Occipital lobe (tissue), 2 donors: ENCODE results near the gene TMSB4X. TPM values are rescaled to one million over a fixed set of nuclear protein-coding genes. Genes with fewer than 3 reads are reported as not detected.
"Not testable (repeated sequence)": the region's sequence is repeated elsewhere in the genome, so short reads cannot be mapped to it uniquely, and the experiment has no call there.

Experiments used
- DNase-seq: peaks from one replicate; lab custom pipeline; 2025; lab: John Stamatoyannopoulos, UW
- total RNA-seq: library from RNA; depleted of rRNA; stranded (reverse); fragments of >200 nt; gene quantifications from one replicate; pipeline ENCODE4 v1.2.3, GENCODE V29; 2014

The TMSB4X gene
- total RNA-seq: 4,817 TPM

DNA sequence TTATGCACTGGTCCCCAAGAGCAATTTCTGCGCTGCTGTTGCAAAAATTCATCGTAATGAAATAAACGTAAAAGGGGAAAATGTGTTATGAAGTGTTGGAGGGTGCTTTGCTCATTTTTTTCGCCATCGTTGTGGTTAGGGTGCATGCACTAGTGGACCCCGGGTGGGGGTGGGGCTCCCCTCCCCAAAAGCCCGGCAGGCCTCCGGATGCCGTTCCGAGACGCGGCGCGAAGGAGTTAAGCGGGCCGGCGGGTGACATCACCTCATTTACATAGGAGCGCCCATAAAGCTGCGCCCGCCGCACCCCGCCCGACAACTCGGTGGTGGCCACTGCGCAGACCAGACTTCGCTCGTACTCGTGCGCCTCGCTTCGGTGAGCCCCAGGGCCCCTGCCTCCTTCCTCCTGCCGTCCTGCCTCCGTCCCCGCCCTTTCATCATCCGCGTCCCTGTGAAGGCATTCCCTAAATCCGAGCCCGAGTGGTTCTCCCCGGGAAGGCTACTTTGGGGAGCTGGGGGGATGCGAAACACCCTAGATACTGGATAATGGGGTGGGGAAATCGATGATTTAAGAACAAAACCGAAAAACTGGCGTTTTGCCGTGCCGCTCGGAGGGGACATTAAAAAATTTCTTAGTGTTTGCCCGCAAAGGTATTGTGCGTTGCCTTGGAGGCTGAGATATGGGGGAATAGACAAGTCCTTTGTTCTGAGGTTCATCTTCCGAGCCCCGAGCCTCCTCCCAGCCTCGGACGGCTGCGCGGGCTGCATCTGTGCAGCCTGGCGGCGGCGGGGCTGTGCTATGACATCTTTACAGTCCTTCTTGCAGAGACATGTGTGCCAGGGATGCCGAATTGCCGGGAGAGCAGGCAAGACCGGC lies at the start of gene TMSB4X:
TSS of gene TMSB4X (plus strand) at position 315 of the 874 bp plus-strand sequence.
- DNase-seq: peak; percentile 68

DNA sequence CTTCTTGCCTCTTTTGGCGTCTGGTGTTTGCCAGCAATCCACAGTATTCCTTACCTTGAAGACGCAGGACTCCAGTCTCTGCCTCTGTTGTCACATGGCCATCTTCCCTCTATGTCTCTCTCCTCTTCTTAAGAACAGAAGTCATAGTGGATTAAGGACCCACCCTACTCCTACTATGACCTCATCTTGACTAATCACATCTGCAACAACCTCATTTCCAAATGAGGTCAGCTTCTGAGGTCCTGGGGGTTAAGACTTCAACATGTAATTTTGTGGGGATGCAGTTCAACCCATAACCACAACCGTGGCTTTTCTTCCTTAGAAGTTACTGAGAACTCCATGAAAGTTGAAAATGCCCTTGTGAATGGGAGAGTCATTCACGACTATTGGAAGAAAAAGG lies 45.2 kb upstream of the TMSB4X start:
- no peak for DNase-seq

DNA sequence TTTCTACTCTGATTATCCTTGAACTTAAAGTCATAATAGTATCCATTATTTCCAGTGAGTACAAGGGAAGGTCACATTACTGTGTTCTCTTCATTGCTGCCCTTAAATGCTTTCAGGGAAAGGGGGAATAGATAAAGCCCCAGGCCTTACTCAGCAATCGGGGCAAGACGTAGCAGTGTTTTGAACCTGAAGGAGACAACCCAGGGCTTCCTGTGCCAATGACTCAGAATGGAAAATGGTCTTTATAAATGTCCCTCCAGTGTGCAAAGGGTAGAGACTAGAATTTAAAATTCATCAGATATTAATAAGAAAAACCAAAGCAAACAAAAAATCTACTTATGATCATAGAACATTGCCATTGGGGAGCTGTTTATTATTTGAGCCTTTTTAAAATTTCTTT lies 44.8 kb upstream of the TMSB4X start:
- DNase-seq: no peak

DNA sequence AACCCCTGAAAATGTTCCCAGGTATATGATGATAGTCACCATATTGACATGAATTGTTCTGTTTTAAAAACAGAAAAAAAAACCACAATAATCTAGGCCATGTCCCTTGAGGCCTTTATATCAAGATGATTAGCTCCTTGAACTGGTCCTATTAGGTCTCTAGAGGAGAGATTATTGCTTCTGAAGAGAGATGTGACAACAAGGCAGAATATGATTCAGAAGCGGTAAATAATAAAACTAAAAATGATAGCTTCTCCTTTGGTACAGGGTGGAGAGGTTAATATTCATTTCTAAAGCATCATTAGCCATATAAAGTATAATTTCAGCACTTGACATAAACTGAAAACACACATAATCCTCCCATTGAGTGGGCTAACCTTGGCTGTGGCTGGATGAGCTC lies 42.7 kb upstream of the TMSB4X start:
- no peak for DNase-seq

DNA sequence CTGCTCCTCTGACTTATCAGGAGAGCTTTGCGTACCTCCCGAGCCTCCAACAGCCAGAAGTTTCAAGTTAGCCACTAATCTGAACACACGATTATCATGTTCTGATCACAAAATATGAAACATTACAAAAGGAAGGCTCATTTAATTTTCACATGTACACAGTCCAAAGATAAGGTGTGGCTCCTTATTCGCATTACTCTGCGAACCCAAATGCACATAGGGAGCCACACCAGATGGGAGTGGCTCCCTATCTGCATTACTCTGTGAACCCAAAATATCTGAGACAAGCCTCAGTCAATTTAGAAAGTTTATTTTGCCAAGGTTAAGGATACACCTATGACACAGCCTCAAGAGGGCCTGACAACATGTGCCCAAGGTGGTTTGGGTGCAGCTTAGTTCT lies 40.1 kb upstream of the TMSB4X start:
- no peak for DNase-seq

DNA sequence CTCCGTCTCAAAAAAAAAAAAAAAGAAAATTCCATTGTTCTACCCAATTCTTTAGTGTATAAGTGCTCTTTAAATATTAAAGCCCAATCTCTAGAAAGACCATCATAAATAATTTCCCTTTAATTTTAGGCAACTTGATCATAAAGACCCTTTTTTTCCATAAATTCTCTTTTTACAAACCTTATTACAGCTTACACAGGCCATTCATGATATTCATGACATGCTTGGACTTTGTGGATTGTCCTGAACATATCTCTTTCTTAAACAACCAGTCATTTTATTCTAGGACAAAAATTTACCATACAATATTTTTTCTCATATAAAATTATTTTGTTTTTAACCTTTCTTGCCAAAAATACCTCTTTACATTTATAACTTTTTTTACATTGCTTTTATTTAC lies 38.0 kb upstream of the TMSB4X start:
- DNase-seq: no peak

DNA sequence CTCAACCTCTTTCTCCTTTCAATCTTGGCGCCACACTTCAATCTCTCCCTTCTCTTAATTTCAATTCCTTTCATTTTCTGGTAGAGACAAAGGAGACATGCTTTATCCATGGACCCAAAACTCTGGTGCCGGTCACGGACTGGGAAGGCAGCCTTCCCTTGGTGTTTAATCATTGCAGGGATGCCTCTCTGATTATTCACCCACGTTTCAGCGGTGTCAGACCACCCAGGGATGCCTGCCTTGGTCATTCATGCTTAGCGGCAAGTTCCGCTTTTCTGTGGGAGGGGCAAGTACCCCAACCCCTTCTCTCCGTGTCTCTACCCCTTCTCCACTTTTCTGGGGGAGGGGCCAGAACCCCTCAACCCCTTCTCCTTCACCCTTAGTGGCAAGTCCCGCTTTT lies 34.4 kb upstream of the TMSB4X start:
- DNase-seq: not testable (repeated sequence)

DNA sequence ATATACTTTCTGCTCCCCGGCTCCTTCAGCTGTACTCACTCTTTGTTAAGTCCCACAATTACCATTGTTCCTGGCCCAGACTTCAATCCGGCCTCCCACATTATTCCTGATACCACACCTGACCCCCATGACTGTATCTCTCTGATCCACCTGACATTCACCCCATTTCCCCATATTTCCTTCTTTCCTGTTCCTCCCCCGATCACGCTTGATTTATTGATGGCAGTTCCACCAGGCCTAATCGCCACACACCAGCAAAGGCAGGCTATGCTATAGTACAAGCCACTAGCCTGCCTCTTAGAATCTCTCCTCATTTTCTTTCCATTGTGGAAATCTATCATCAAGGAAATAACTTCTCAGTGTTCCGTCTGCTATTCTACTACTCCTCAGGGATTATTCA lies 31.3 kb upstream of the TMSB4X start:
- not testable (repeated sequence) for DNase-seq

DNA sequence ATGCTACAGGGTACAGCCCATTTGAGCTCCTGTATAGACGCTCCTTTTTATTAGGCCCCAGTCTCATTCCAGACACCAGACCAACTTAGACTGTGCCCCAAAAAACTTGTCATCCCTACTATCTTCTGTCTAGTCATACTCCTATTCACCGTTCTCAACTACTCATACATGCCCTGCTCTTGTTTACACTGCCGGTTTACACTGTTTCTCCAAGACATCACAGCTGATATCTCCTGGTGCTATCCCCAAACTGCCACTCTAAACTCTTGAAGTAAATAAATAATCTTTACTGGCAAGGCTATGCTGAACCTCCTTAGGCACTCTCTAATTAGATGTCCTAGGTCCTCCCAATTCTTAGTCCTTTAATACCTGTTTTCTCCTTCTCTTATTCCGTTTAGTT lies 30.5 kb upstream of the TMSB4X start:
- not testable (repeated sequence) for DNase-seq

DNA sequence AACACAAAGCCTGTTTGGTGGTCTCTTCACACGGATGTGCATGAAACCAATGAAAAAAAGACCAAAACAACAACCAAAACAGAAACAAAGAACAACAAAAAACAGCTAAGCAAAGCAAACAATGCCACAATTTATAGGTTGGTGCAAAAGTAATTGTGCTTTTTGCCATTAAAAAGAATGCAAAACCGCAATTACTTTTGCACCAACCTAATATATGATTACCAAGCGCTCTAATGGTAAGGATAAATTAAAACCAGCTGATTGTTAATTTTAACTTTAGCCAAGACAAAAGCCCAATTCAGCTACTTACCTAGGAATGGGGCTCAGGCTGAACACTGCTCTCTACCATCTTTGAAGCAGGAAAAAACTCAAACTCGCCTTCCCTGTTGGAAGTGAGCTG lies 29.4 kb upstream of the TMSB4X start:
- no peak for DNase-seq

DNA sequence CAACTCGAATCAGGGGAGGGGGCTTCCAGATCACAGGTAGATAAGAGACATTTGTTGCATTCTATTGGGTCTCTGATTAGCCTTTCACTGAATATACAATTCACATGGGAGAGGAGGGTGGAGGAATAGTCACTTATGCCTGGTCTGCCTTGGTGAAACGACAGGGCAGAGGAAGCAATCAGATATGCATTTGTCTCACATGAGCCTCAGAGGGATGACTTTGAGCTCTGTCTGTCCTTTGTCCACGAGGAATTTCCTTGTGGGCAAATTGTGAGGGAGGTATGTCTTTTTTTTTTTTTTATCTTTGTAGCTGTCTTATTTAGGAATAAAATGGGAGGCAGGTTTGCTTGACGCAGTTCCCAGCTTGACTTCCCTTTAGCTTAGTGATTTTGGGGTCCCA lies 28.5 kb upstream of the TMSB4X start:
- DNase-seq: no peak

DNA sequence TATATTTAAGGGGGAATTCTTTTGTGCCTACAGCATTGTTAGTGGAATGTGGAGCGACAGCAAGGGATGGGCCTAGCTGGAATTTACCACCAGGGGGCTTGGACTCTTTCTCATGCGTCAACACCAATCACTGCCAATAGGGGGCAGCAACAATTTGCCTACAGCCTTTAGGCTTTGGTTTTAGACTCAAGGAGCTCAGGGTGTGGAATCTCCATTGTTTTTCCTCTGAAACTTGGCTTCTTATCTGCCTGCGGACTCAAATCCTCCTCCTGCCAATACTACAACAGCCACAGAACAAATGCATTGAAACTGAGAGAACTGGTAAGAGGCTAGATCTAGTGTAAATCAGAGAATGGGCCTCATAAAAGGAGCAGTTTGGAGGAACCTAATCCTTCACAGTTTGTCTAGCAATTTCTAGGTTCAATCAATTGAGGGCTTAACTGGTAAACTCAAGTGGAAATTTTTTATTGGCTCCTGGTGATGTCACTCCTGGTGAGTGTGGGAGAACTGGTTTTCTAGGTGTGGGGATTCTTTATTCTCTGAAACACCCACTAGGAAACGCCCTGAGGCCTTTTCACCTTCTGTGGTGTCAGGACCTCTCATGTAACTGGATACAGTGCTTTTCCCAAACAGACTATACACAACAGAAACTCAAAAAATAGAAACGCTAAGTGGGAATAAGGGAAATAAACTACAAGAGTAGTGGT lies 27.9 kb upstream of the TMSB4X start:
- DNase-seq: no peak

DNA sequence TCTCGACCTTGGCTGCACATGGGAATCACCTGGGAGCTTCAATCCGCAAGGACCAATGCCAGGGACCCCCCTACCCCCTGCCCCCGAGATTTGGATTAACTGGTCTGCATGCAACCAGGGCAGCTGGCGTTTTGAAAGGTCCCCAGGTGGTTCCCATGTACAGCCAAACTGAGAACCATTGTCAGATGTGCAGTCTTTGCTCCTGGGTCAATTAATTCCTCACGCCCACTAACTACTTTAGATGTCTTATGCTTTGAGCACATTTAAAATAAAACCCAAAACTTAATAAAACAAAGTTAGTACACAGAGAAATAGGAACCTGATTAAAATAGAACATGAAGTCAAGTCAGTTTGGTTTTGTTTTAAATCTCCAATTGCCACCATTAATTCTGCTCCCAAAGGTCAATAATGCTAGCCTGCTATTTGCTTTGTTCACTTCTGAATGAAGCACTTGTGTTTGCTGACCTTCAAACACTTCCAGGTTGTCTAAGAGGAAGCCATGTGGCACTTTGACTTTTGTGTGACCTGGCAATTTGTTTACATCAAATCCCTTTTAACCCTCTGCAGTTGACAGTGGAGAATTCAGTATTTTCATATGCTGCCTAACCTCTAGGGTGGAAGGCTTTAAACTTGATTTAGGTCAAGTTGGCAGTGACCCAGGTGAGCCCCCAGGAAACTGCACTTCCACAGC lies 27.2 kb upstream of the TMSB4X start:
- DNase-seq: no peak

DNA sequence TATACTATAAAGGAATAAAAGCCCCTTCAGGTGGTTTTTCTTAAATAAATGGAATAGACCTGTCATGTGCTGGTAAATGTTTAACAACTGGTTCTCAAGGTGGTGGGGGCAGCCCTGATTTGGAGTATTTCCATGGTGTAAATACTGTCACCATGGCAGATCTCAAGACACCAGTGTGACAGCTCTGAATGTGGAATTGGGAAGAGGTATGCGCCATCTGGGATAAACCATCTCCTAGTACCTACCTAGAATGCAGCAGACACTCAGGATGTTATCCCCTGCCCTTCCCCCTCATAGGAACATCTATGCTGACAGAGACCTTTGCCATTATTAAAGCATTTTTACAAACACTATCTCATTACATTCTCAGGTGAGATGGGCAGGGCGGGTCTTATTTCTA lies 26.4 kb upstream of the TMSB4X start:
- no peak for DNase-seq

DNA sequence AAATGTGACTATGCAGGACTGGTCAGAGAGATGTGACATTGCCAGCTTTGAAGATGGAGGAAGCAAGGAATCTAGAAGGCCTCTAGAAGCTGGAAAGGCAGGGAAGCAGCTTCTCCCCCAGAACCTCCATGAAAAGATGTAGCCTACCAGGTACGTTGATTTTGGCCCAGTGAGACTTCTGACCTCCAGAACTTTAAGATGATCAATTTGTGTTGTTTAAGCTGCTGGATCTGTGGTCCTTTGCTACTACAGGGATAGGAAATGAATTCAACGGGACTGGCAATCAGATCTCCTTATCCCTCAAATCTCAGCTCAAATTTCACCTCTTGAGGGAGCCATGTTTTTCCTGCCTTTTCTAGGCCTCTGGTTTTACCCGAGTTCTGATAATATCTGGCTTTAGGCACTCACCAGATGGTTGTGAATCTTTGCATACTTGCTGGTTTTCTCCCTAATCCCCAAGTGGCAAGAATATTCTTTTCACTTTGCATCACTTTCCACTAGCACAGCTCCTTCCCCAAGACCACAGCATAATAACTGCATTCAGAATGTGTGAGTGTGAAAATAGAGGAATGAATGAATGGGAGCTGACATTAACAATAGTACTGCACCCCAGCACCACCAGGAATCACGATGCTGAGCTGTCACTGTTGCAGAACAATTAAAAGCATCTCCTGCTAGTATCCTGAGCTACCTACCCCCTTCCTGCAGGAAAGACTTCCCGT lies 25.5 kb upstream of the TMSB4X start:
- DNase-seq: no peak

DNA sequence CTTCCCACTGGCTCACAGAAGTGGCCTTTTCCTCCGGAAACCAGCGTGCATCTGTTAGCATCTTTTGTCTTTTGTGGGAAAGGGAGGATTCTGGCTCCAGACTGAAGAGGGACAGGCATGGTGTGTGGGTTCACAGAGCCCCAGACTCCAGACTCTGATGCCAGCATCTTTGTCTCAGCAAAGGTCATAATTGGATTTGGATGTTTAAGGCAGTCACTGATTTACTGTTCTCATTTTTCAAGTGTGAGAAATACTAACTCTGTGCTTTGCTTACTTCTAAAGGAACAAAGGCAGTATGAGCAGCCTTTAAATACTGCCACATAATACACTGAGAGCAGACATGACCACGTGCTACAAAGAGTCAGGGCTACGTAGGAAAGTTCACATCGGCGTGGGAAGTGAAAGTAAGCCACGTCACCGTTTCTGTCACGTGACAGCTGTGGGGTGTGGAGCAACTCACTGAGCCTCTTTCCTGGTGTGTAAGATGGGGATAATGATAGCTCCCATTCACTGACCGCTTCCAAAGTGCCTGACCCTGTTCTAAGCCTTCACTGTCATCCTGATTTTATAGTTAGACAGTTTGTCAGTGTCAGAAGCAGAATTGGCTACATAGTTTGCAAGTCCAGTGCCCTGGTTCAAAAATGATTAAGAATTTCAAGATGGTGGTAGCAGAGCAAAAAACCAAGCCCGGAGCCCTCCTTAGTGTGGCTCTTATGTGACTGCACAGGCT lies 24.8 kb upstream of the TMSB4X start:
- DNase-seq: peak; percentile 32

DNA sequence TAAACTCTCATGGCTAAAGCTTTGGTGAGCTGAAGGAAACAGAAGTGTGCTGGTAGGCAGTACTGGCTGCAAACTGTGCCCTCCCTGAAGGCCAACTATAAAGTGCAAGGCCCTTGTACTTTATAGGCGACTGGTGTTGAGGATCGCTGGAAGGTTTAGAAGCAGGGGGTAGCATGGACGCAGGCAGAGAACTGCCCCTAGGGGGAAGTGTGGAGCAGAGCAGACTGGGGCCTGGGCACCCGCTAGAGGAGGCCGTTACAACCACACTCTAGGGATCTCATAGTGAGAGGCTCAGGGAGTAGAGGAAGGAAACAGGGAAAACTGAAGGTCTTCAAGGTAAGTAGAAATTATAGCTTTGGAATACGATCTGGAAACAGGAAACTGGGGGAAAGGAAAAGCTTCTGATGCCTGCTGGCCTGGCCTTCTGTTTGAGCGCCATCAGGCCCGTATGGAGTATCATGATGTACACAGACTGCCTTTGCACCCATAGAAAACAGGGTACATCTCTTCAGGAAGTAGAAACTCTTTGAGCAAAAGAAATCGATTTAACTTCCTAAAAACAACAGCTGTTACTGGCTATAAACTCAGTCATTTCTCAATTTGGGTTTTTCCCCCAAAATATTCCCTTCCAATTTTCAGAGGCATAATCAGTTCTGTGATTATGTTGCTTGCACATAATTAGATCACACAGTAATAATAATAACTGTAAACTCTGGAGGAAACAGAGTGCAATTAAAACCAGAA lies 23.9 kb upstream of the TMSB4X start:
- DNase-seq: no peak

DNA sequence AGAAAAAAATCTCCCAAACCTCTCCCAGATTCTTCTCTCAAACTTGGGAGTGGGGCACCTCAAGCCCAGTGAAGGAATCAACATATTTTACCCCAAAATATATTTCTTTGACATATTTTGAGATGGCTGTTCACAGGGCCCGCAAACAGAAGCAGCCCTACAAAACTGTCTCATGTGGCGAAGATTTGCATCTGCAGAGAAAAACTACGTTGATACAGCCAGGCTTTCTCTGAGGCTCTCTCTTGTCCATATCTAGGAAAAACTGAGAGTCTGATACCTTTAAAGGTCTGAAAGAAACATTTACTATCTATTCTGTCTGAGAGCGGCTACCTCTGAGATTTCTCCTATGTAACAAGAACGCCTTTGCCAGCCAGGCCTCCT lies 23.3 kb upstream of the TMSB4X start:
- DNase-seq: no peak

DNA sequence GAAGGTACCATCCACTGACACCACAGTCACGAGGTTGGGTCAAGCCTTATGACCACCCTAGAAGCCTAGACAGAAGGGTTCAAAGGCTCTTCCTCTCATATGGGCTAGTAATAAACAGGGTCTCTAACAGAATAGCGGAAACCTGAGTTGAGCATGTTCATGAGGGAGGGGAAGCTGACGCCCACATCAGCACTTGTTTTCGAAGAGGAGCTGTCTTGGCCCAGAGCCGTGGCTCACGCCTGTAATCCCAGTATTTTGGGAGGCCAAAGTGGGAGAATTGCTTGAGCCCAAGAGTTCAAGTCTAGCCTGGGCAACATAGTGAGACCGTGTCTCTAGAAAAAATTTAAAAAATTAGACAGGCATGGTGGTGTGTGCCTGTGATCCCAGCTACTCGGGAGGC lies 21.5 kb upstream of the TMSB4X start:
- no peak for DNase-seq

DNA sequence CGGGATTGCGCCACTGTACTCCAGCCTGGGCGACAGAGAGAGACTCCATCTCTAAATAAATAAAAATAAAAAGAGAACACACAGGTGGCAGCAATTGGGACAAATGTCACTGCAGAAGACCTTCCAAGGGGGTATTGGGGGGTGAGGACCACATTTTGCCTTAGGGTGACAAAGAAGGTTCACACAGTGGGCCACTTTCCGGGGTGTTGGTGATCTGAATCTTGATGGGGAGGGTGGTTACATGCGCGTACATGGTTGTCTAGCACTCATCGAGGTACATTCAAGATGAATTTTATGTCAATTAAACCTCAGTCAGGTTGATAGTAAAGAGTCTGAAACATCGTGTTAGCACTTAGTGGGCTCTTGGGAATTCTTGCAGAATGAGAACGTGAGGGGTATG lies 20.5 kb upstream of the TMSB4X start:
- DNase-seq: no peak
